ENCODE results near the gene PHACTR3. TPM values are rescaled to one million over a fixed set of nuclear protein-coding genes. Genes with fewer than 3 reads are reported as not detected.
"Not testable (repeated sequence)": the region's sequence is repeated elsewhere in the genome, so short reads cannot be mapped to it uniquely, and the experiment has no call there.

Gene PHACTR3
- 1.0 TPM for total RNA-seq

GRCh38 chr20:59603781-59604541, at the start of gene PHACTR3:
TSS of gene PHACTR3 (plus strand) at chr20:59604540. CDS start at chr20:59605015, 475 bp downstream.
- H3K9me3 ChIP-seq (ENCODE audit: control insufficient read depth in 3 of 3, low read length in 3 of 3), result no peaks in the 10 kb centered on the region
- peaks cover 56 to 78% (median 58%) of the 10 kb centered on the region in 3 donors for H3K27me3 ChIP-seq (ENCODE audit: control insufficient read depth in 3 of 3, insufficient read depth in 3 of 3, low read length in 3 of 3)
- H3K4me1 ChIP-seq (ENCODE audit: control insufficient read depth in 3 of 3, insufficient read depth in 3 of 3, low read length in 3 of 3), result no peaks in the 10 kb centered on the region
- H3K4me3 ChIP-seq (ENCODE audit: low read length in 3 of 3), result no peak within 1 kb of the TSS
- no peak within 1 kb of the TSS for H3K27ac ChIP-seq (ENCODE audit: low read depth, low read length)
- no peak within 1 kb of the TSS for H3K9ac ChIP-seq (ENCODE audit: low read depth in 1 of 3, low read length in 3 of 3)
- H3K36me3 ChIP-seq (ENCODE audit: control insufficient read depth in 3 of 3, insufficient read depth in 3 of 3, low read length in 3 of 3), result no peaks in the 10 kb centered on the region

- H3K27ac ChIP-seq (ENCODE audit: low read depth, low read length); H3K9me3 ChIP-seq (ENCODE audit: control insufficient read depth in 3 of 3, low read length in 3 of 3); H3K9ac ChIP-seq (ENCODE audit: low read depth in 1 of 3, low read length in 3 of 3); H3K4me3 ChIP-seq (ENCODE audit: low read length in 3 of 3); H3K36me3 ChIP-seq (ENCODE audit: control insufficient read depth in 3 of 3, insufficient read depth in 3 of 3, low read length in 3 of 3); H3K4me1 ChIP-seq (ENCODE audit: control insufficient read depth in 3 of 3, insufficient read depth in 3 of 3, low read length in 3 of 3): not testable (repeated sequence)
- peaks cover 3 to 16% (median 5%) of the 10 kb centered on the region in 3 donors for H3K27me3 ChIP-seq (ENCODE audit: control insufficient read depth in 3 of 3, insufficient read depth in 3 of 3, low read length in 3 of 3)
These were observed 46.4 kb upstream of the PHACTR3 start for GRCh38 chr20:59557733-59558529.

DNA sequence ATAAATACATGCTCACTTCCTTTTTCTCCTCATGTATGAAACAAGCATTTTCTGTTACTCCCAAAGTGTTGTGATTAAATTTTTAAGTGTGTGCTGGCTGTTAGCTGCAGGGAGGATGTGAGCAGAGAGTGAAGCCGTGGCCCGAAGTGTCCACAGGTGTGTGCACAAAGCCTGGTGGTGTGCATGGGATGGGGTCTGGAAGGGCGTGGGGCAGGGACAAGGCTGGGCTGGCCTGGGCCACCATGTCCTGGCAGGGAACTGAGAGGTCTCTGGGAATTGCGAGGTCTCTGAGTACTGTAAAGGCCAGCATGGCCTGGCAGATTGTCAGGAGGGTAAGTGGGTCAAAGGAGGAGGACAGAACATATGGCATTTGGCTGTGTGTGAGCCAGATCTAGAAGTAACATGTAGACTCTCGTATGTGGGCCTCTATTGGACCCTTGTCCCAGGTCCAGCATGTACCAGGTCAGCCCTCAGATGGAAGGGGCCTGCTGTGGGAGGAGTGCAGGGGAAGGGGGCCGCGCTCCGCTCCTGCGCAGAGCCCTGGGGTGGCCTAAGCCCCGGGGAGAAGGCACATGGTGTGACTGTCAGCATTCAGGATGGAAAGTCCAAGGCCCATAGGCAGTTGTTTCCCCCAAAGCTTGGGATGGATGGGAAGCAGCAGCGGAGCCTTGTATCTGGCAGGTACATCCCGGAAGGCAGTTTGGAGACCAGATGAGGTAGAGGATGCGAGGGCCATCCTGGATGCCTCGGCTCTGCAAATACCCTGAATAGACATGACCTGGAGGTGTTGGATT, 45.1 kb upstream of the PHACTR3 start:
- Histone ChIP-seq H3K27ac (ENCODE audit: low read depth, low read length) (no peak overlapping the region), H3K9ac (ENCODE audit: low read depth in 1 of 3, low read length in 3 of 3) (no peak overlapping the region), H3K36me3 (ENCODE audit: control insufficient read depth in 3 of 3, insufficient read depth in 3 of 3, low read length in 3 of 3) (no peaks in the 10 kb centered on the region), H3K4me3 (ENCODE audit: low read length in 3 of 3) (no peak overlapping the region), H3K4me1 (ENCODE audit: control insufficient read depth in 3 of 3, insufficient read depth in 3 of 3, low read length in 3 of 3) (no peaks in the 10 kb centered on the region), H3K9me3 (ENCODE audit: control insufficient read depth in 3 of 3, low read length in 3 of 3) (no peaks in the 10 kb centered on the region), H3K27me3 (ENCODE audit: control insufficient read depth in 3 of 3, insufficient read depth in 3 of 3, low read length in 3 of 3) (peaks cover 3 to 16% (median 5%) of the 10 kb centered on the region in 3 donors)

DNA sequence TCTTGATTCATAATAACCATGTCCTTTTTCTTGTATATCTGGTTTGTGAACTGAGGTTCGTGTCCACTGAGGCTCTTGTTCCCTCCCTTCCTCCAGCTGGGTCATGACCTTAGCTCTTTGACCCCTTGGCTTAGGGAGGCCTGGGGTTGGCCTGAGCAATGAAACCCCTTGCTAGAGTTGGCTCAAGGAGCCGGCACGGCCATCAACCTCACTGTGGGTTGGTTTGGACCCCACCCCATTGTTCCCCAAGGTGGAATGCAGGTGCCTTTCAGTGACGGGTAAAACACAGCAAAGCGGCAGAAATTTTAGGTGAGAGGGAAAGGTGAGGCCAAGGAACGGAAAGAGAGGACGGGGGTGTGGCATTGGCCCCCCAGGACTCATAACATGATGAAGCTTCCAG, 44.5 kb upstream of the PHACTR3 start:
- peaks cover 3 to 21% (median 5%) of the 10 kb centered on the region in 3 donors for H3K27me3 ChIP-seq (ENCODE audit: control insufficient read depth in 3 of 3, insufficient read depth in 3 of 3, low read length in 3 of 3)
- no peaks in the 10 kb centered on the region for H3K36me3 ChIP-seq (ENCODE audit: control insufficient read depth in 3 of 3, insufficient read depth in 3 of 3, low read length in 3 of 3)
- H3K4me1 ChIP-seq (ENCODE audit: control insufficient read depth in 3 of 3, insufficient read depth in 3 of 3, low read length in 3 of 3), result no peaks in the 10 kb centered on the region
- H3K9ac ChIP-seq (ENCODE audit: low read depth in 1 of 3, low read length in 3 of 3), result no peak overlapping the region
- H3K4me3 ChIP-seq (ENCODE audit: low read length in 3 of 3), result no peak overlapping the region
- no peaks in the 10 kb centered on the region for H3K9me3 ChIP-seq (ENCODE audit: control insufficient read depth in 3 of 3, low read length in 3 of 3)
- no peak overlapping the region for H3K27ac ChIP-seq (ENCODE audit: low read depth, low read length)

DNA sequence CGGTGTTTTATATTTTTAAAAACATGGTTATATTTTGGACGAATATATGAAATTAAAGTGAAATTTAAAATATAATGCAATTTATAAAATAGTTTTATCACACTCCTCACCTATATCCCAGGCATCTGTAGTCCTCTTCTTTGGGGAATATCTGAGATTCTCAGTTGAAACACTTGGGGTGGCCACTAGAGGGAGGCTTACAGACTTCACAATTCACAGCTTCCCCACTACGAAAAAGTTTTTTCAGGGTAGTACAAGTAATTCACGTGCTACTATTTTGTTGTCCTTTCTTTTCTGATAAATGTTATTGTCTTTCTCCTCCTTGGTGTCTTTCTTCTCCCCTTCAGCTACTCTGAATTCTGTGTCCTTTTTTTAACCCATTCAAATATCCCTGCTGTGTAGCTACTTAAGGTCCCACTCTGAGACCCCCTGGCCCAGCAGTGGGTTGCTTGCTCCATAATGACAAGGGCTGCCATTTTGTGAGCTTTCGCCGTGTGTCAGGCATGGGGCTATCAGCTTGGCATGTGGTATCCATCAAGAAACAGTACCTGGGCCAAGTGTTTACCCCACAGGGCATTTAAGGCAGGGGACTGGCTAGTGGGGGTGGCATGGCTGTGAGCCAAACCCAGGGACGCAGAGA, 43.6 kb upstream of the PHACTR3 start:
- Histone ChIP-seq H3K4me1 (ENCODE audit: control insufficient read depth in 3 of 3, insufficient read depth in 3 of 3, low read length in 3 of 3) (no peaks in the 10 kb centered on the region), H3K36me3 (ENCODE audit: control insufficient read depth in 3 of 3, insufficient read depth in 3 of 3, low read length in 3 of 3) (no peaks in the 10 kb centered on the region), H3K9me3 (ENCODE audit: control insufficient read depth in 3 of 3, low read length in 3 of 3) (no peaks in the 10 kb centered on the region), H3K27me3 (ENCODE audit: control insufficient read depth in 3 of 3, insufficient read depth in 3 of 3, low read length in 3 of 3) (peaks cover 3 to 27% (median 5%) of the 10 kb centered on the region in 3 donors), H3K9ac (ENCODE audit: low read depth in 1 of 3, low read length in 3 of 3) (no peak overlapping the region), H3K4me3 (ENCODE audit: low read length in 3 of 3) (no peak overlapping the region), H3K27ac (ENCODE audit: low read depth, low read length) (no peak overlapping the region)

GRCh38 chr20:59561228-59561605, 43.1 kb upstream of the PHACTR3 start:
- Histone ChIP-seq H3K36me3 (ENCODE audit: control insufficient read depth in 3 of 3, insufficient read depth in 3 of 3, low read length in 3 of 3) (no peaks in the 10 kb centered on the region), H3K27ac (ENCODE audit: low read depth, low read length) (no peak overlapping the region), H3K4me3 (ENCODE audit: low read length in 3 of 3) (no peak overlapping the region), H3K27me3 (ENCODE audit: control insufficient read depth in 3 of 3, insufficient read depth in 3 of 3, low read length in 3 of 3) (peaks cover 3 to 32% (median 5%) of the 10 kb centered on the region in 3 donors), H3K4me1 (ENCODE audit: control insufficient read depth in 3 of 3, insufficient read depth in 3 of 3, low read length in 3 of 3) (no peaks in the 10 kb centered on the region), H3K9me3 (ENCODE audit: control insufficient read depth in 3 of 3, low read length in 3 of 3) (no peaks in the 10 kb centered on the region), H3K9ac (ENCODE audit: low read depth in 1 of 3, low read length in 3 of 3) (no peak overlapping the region)

DNA sequence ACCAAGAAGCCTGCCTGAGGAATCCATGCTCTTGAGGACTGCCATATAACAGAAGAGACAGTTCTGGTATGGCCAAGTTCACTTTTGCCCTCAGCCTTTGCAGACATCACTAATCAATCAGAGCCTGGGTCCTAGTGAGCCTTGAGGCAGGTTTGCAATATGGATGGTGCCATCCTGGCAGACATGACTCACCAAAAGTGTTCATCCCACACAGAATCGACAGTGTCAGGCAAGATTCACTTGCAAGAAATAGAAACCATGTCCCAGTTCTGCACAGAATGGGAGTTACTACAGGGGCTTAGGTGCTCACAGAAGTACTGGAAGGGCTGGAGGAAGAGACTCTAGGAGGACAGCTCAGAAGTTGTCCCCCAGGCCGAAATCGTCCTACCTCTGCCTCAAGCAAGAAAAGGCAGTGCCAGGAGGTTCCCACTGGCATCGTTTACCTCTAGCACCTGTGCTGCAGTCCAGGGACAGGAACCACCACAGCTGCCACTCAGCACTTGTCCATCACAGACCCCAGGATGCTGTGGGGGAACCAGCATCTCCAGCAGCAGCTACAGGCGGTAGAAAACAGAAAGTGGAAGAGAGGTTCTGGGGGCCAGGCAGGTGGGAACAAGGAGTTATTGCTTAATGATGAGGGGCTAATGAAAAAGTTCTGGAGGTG, 42.6 kb upstream of the PHACTR3 start:
- Histone ChIP-seq H3K9me3 (ENCODE audit: control insufficient read depth in 3 of 3, low read length in 3 of 3) (no peaks in the 10 kb centered on the region), H3K9ac (ENCODE audit: low read depth in 1 of 3, low read length in 3 of 3) (no peak overlapping the region), H3K4me3 (ENCODE audit: low read length in 3 of 3) (no peak overlapping the region), H3K4me1 (ENCODE audit: control insufficient read depth in 3 of 3, insufficient read depth in 3 of 3, low read length in 3 of 3) (no peaks in the 10 kb centered on the region), H3K36me3 (ENCODE audit: control insufficient read depth in 3 of 3, insufficient read depth in 3 of 3, low read length in 3 of 3) (no peaks in the 10 kb centered on the region), H3K27ac (ENCODE audit: low read depth, low read length) (no peak overlapping the region), H3K27me3 (ENCODE audit: control insufficient read depth in 3 of 3, insufficient read depth in 3 of 3, low read length in 3 of 3) (peaks cover 3 to 32% (median 5%) of the 10 kb centered on the region in 3 donors)

DNA sequence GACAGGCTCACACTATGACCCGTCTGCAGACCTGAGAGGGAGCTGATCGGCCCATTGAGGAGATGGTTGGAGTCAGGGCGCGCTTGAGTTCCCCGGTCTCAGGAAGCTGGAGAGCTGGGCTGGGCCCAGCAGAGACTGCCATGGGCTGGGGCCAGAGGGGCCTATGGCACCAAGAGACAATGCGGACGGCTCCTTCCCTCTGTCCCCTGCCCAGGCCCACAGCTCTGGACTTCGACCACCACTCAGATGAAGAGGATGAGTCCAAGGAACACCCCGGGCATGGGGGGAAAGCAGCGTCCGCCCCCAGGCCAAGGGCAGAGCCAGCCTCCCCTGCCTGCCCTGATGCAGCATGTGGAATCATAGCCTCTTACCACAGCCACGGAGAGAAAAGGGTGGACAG, 40.2 kb upstream of the PHACTR3 start:
- Histone ChIP-seq H3K4me1 (ENCODE audit: control insufficient read depth in 3 of 3, insufficient read depth in 3 of 3, low read length in 3 of 3) (no peaks in the 10 kb centered on the region), H3K4me3 (ENCODE audit: low read length in 3 of 3) (no peak overlapping the region), H3K27ac (ENCODE audit: low read depth, low read length) (no peak overlapping the region), H3K36me3 (ENCODE audit: control insufficient read depth in 3 of 3, insufficient read depth in 3 of 3, low read length in 3 of 3) (no peaks in the 10 kb centered on the region), H3K9ac (ENCODE audit: low read depth in 1 of 3, low read length in 3 of 3) (no peak overlapping the region), H3K9me3 (ENCODE audit: control insufficient read depth in 3 of 3, low read length in 3 of 3) (no peaks in the 10 kb centered on the region), H3K27me3 (ENCODE audit: control insufficient read depth in 3 of 3, insufficient read depth in 3 of 3, low read length in 3 of 3) (peaks cover 5 to 44% (median 13%) of the 10 kb centered on the region in 3 donors)

GRCh38 chr20:59564943-59565342, 39.4 kb upstream of the PHACTR3 start:
- Histone ChIP-seq H3K4me3 (ENCODE audit: low read length in 3 of 3) (no peak overlapping the region), H3K4me1 (ENCODE audit: control insufficient read depth in 3 of 3, insufficient read depth in 3 of 3, low read length in 3 of 3) (no peaks in the 10 kb centered on the region), H3K27me3 (ENCODE audit: control insufficient read depth in 3 of 3, insufficient read depth in 3 of 3, low read length in 3 of 3) (peaks cover 5 to 50% (median 13%) of the 10 kb centered on the region in 3 donors)

More at GRCh38 chr20:59564943-59565342, 39.4 kb upstream of the PHACTR3 start:
- no peaks in the 10 kb centered on the region for H3K9me3 ChIP-seq (ENCODE audit: control insufficient read depth in 3 of 3, low read length in 3 of 3)
- no peak overlapping the region for H3K27ac ChIP-seq (ENCODE audit: low read depth, low read length)
- H3K9ac ChIP-seq (ENCODE audit: low read depth in 1 of 3, low read length in 3 of 3), result no peak overlapping the region
- H3K36me3 ChIP-seq (ENCODE audit: control insufficient read depth in 3 of 3, insufficient read depth in 3 of 3, low read length in 3 of 3), result no peaks in the 10 kb centered on the region
